T-helper 22 cell (primary cell): ENCODE results near the gene ATOSB.

Source experiments
- DNase-seq: peaks from one replicate; pipeline ENCODE4 v3.0.0-alpha.2; 2020; ENCODE audit warnings: low read depth

The ATOSB gene

DNA sequence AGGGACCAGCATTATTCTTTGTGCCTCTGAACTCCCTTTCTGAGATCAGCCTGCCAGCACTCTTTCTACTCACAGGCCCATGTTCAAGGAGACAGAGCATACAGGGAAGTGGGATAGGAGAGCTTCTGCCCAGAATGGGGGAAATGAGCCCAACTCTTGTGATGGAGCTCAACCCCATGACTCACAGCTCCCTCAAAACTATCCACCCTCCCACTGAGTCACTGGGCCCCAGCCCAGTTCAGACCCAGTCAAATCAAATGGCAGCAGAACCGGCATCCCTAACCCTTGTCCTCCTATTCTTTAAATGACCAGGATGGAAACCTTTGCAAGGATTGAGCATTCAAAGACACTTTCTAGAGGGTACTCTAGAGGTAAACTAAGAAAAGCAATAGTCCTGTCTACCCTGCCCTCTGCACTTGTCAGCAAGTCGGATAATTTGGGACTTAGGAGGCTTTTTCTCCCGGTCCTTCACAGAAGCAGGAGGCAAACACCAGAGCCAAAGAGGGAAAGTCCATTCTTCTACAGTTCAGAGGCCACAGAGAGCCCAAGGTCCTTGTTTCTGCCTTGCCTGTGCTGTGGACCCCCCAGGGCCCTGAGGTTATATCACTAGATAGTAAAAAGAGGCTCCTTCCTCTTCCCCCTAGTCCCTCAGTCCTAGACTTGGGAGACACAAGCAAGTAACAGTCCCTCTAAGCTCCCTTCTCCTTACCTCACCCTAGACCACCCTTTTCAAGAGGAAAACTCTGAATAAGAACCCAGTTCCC lies 3.2 kb downstream of the ATOSB start:
- no peak for DNase-seq

DNA sequence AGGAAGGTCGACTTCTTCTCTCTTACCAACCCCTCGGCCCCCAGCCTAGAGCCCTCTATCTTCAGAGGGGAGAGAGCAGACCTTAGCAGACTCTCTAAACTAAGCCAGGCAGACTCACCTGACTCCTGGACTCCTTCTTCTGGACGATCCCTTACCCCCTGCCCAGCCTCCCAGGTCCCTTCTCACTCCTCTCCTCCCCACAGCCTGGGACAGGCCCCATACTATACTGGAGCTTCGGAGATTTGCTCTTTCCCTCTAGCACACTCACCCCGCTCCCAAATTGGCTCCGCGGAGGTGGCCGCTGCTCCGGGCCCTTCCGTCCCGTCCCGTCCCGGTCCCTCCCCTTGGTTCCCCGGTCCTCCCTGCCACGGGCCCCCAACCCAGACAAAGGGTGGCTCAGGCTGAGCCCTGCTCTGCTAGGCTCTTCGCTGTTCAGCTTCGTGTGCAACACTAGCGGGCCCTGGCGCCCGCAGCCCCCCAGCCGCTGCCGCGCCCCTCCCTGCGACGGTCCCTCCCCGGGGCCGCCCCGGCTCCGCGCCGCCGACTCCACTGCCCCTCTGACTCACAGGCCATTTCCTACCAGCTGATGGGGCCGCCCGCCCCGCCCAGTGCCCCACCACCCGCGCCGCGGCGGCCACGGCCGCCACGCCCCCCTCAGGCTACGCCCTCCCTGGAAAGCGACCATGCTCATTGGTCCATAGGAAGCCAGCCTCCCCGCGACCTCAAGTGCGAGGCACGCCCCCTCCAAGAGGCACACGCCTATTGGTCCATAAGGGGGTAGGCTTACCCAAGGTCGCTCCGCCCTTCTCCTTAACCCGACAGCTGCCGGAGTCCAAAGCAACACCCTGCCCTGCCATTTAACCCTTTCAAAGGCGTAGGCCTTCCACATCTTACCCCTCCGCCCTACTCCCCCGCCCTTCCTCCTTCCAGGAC lies 4.4 kb downstream of the ATOSB start:
- peak; percentile 94 for DNase-seq

DNA sequence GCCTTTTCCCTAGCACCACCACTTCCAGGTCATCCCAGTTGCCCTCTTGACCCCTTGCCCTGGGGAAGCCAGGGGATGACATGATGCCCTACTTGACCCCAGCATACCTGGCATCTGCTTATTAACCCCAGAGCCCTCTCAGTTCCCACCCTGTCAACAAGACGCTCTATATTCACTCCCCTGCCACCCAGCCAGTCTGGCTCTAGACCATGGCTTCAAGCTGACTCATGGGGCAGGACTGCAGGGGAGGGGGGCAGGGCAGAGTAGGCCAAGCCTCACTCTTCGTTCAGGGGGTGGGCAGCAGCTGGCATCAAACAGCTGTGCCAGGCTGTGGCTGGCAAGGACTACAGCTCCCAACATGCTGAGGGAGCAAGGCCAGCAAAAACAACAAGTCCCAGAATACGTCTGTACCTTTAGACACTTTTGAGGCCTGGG lies 5.3 kb downstream of the ATOSB start:
- DNase-seq: no peak

DNA sequence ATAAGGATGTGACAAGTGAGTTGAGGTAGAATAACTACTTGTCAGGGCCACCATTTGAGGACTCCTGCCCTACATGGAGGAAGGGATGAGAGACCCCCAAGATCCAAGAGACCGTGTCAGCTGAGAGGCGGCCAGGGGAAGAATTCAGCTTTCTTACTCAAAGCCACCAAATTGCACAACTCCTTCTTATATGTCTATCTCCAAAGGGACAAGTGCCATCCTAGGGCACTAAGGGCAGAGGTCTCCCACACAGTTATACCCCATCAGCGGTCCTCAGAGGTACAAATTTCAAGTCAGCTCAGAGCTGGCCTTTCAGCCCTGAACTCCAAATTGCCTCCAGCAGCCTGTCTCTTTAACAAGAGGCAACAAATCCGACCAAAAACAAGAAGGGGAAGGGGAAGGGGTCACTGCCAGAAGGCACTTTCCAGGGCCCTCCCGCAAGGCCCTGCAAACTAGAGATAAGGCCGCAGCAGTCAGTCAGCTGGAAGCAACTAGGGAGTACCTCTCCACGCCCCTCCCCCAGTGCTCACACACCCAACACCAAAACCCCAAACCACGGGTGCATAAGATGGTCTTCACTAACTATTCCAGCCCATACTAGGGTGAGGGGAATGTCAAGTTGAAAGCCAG lies 6.6 kb downstream of the ATOSB start:
- DNase-seq: no peak

DNA sequence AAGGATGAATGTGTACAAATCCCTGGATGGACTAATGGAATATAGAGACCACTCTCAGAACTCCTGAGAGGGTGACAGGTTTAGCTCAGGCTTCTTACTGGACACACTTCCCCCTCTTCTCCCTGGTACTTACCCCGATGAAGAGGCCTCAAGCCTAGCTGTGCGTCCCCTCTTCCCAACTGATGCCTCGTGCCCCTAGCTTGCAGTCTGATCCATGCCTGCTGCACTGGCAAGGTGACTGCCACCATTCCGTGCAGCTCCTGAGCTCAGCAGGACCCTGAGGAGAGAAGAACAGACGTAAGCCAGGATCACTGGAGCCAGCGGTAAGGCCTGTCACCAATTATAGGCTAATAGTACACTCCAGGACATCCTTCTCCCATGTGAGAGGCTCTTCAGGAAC lies 7.2 kb downstream of the ATOSB start:
- DNase-seq: no peak

DNA sequence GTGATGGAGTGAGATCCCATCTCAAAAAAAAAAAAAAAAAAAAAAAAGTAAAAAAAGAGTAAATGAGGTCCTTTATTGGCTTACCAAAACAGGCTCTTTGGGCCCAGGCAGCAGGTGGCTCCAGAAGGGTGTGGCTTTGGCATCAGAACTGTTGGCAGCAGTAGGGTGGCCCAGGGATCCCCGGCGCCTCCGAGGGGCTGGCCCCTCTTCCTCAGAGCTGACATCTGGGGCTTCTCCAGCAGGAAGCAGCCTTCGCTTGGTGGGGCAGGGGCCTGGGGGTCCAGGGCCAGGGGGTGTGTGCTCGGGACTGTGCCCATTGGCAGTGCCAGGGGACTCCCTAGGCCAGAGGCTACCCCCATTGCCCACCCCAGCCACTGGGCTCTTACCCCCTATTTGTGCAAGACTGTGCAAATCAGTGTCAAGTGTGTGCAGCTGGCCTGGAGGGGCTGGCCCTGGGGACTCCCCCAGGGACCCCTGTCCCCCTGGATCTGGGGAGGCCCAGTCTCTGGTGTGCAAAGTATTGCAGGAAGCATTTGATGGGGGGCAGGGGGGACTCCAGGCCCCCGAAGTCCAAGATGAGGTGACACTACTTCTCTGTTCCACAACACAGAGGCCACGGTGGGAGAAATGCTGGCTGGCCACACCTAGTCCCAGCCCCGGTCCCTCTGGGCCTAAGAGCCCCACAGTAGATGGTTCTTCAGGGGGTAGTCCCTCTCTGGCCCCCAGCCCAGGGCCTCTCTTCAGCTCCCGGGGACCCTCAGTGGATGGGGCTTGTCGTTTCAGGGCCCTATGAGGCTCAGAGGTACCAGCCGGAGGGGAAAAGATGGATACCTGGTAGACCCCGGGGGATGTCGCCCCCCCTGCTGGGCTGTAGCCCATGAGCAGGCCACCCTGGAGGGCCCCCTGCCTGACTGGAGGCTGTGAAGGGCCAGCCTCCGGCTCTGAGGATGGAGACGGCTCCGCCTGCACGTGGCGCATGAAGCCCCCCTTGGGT lies 8.1 kb downstream of the ATOSB start:
- no peak for DNase-seq

DNA sequence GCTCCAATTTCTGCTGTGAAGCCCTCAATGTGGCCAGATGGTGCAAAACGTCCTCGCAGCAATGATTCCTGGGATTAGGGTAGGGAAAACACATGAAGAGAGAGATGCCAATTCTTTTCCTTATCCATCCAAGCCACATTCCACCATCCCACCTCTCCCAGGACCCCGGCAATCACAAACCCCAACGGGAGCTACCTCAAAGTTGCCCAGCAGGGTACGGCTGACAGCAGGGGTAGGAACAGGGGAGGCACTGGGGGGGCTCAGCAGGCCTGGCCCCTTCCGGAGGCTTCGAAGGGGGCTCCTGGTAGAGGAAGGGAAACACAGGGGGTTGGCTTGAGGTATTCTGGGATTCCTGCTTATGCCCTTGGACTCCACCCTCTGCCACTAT lies 9.3 kb downstream of the ATOSB start:
- no peak for DNase-seq

DNA sequence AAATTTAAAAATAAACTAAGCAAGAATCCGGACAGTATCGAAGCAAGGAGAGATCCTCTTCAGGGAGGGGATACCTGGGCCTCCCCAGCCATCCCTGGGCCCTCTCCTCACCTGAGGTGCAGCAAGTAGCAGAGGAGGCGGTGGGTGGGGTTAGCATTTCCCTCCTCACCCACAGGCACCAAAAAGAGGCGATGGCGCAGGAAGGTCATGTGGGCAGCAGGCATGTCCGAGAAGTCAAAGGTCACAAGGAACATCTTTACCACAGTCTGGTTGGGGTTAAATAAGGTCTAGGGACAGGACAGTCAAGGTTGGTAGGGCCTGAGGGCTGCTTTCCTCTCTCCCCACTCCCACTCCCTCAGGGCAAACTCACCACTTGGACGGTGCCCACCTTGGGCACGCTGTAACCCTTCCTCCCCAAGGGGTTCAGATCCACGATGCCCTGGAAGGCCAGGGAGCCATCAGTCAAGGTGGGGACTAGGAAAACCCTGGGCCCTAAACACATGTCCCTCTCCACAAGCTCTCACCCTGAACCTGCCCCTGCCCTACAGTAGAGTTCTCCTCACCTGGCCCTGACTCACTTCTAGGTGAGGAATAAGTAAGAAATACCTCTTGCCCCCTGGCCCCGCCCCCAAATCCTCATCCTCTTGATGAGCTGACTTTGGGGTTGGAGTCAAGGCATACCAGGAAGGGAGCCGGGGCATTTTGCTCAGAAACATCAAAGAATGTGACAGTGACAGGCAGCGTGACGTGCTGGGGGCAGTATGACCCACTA lies 9.9 kb downstream of the ATOSB start:
- no peak for DNase-seq

DNA sequence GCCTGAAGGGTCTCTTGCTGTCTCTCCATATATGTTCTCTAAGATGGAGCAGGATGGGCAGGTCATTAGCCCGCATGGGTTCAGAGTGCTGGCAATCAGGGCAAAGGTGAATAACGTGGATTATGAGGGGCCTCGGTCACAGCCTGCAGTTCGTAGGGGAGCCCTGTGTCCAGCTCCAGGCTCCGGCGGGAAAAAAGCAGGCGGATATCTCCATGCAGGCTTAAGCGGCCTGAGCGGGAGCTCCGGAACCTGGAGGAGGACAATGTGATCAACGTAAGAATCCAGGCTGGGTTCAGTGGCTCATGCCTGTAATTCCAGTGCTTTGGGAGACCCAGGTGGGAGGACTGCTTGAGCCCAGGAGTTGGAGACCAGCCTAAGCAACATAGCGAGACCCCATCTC lies 10.5 kb downstream of the ATOSB start:
- no peak for DNase-seq

DNA sequence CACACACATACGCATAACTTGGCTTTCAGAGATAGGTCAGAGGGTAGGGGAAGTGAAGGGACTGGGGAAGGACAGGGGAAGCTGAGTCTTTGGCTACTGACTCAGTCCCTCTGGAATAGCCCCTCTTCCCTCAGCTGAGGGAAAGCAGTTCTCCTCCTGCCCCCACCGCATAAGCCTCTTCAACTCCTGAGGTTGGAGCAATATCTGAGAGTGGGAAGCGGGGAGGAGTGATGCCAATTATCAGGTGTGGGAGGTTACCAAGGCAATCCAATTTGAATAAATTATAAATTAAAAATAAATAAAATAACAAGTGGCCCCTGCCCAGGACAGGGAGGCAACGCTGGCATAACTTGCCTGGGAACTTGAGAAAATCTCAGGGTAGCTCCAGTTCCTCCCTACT lies 11.1 kb downstream of the ATOSB start:
- no peak for DNase-seq

DNA sequence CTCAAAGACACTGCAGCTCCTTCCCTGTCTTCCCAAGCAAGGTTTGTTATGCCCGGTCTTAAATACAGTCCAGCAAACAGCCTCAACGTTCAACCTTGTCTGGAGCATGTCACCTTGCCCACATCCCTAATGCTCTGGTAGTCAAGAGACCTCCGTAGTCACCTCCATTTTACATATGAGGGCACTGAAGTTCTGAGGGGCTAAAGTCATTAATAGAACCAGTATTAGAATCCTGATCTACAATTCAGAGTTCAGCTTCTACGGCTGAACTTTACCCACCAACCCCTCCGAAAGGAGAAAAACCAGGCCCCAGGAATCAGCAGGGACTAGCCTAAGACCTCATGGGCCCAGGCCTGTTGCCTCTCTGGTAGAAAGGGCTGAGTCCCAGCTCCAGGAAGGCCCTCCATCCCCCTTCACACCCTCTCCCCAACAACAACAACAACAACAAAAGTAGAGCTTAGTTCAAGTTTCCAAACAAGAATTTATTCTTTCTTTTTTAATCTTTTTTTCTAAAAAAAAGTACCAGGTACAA lies 11.9 kb downstream of the ATOSB start:
- no peak for DNase-seq

DNA sequence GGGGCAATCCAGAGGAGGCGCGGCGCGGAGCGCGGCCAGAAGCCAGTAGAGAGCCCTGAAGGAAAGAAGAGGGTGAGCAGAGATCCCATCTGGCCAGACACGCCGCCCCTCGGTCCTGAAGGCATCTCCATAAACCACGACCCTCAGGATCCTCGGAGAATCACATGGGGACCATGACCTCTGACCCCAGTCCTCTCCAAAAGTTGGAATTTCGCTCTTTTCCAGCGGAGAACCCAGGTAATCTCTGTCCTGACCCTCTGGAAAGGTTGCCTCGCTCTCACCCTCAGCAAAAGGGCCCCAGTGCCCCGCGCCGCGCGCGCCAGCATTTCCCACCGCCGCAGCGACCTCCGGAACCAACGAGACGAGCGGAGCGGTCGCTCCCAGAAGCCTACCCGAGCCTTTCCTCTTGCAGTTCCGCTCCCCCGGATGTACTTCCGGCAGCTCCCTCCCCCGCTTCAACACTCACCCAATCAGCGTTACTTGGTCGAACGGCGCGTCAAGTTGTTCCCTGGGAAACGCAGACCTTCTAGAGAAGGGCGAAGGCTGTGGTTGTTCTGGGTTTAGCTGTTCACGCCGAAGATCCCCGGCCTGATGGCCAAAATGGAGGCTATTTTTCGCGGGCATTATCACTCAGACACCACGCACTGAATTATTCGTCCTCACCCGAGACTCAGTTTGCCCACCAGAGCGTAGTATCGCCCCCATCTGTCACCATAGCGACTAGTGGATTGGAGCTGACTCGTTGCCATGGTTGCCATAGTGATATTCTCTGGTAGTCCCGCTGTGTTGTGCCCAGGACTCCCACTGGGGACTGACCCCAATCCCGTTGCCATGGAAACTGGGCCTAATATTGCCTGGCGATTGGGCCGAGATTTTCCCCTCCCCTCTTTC lies 12.6 kb downstream of the ATOSB start, which contains the start of gene STOML2:
TSS of gene STOML2 (minus strand) at position 363 of the 891 bp plus-strand sequence. CDS start at position 326, 37 bp downstream.
- DNase-seq: peak; percentile 89

DNA sequence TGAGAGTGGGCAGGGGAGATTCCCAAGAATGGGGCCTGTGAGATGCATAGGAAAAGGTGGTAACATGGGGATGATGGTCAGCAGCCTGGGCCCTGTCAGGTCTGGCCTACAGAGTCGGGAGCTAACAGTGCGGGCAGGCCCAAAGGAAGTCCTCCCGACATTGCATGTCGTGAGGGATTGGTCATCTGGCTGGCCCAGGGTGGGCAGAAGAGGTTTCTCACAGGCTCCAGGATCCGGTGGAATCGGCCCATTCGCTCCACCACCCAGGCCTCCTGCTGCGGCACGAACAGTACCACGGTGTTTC lies 13.2 kb downstream of the ATOSB start:
- no peak for DNase-seq

DNA sequence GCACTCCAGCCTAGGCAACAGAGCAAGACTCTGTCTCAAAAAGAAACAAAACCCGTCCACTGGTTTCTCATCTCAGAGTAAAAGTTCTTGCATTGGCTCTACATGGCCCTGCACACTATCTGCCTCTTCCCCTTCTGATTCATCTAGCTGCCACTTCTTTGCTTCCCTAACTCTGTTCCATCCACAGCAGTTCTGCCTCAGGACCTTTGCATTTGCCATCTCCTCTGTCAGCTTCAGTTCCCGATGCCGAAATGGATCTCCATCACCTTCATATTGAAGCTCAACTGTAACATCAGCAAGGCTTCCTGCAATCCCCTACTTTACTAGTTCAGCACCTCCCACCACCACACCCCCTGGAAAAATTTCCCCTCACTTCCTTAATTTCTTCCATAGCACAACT lies 18.1 kb downstream of the ATOSB start:
- DNase-seq: no peak

DNA sequence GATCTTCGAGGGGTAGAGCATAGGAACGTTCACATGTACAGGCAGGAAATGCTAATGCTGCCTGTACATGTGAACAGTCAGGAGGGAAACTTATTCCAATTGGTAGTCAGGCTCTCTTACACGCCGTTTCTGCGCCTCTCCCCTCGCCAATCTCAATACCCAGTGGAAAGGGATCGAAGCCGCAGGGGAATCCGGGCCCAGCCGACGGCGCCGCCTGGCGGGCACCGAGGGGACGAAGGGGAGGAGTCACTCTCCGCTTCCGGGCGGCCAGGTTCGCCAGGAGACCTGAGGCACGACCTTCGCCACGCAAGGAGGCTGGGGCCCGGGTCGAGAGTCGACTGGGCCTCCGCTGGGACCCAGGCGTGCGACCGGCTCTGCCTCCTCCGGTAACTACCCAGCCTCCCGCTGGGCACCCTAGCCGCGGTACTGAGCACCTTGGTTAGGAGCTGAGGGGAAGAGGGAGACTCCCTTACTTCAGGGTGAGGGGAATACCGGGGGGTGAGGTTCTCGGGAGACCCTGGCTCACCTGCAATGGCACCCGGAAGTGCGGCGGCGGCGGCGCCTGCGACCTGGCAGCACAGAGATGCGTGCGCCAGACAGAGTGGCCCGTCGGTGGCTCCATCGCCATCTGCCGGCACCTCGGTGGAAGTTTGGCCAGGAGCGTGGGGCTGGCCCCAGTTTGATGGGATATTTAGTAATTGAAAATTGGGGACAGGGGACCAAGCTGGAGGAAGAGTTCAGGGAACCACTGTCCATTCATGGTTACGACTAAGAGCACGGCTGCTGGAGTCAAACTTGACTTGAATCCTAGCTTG lies 19.4 kb downstream of the ATOSB start, which contains the start of gene PIGO:
TSS of gene PIGO (minus strand) at position 557 of the 815 bp plus-strand sequence. CDS start 1,026 bp downstream, outside the sequence.
- DNase-seq: peak; percentile 84

DNA sequence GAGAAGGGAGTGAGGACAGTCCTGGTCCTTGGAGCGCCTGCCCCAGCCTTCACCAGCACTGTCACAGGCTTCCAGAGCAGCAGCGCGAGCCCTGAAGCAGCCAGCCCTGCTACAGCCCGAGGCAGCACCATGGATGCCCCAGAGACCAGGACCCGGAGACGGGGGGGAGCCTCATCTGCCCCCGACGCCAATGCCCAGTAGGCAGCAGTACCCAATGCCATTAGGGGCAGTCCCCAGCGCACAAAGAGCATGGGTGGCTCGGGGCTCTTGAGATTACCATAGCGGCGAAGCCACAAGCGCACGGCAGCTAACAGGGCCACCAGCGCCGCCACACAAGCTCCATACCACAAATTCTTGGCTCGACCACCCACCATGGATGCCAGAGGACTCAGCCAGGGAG lies 24.1 kb downstream of the ATOSB start:
- no peak for DNase-seq

DNA sequence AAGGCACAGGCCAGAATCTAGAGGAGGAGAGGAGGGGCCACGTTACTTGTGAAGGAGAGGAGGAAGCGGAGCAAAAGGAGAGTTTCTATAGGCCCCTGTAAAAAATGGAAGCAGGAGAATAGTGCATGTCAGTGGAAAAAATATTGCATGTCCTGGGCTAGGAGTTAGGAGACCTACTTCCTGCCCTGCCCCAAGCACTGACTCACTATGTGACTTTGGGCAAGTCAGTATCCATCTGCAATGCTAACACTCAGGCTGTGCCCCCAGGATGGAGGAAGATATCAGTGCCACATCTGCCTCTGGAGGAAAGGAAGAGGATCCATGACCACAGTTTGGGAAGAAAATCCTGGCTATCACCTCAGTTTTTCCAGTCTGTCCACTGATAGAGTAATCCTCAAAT lies 26.2 kb downstream of the ATOSB start:
- no peak for DNase-seq

DNA sequence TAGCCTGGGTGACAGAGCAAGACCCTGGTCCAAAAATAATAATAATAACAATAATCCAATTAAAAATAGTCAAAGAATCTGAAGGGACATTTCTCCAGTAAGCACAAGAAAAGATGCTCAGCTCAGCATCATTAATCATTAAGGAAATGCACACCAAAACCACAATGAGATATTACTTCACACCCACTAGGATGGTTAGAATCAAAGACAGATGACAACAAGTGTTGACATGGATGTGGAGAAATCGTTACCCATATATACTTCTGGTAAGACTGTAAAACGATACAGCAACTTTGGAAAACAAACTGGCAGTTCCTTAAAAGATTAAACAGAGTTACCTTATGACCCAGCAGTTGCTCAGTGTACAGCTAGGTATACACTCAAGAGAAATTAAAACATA lies 30.6 kb downstream of the ATOSB start:
- no peak for DNase-seq
